CD4-positive, alpha-beta T cell treated with Interleukin-17A for 1 hour (primary cell): ENCODE results near the gene PPP1R16B.

Experiments used
- DNase-seq: peaks from one replicate; pipeline ENCODE4 v3.0.0-alpha.2; 2020

Gene PPP1R16B

DNA sequence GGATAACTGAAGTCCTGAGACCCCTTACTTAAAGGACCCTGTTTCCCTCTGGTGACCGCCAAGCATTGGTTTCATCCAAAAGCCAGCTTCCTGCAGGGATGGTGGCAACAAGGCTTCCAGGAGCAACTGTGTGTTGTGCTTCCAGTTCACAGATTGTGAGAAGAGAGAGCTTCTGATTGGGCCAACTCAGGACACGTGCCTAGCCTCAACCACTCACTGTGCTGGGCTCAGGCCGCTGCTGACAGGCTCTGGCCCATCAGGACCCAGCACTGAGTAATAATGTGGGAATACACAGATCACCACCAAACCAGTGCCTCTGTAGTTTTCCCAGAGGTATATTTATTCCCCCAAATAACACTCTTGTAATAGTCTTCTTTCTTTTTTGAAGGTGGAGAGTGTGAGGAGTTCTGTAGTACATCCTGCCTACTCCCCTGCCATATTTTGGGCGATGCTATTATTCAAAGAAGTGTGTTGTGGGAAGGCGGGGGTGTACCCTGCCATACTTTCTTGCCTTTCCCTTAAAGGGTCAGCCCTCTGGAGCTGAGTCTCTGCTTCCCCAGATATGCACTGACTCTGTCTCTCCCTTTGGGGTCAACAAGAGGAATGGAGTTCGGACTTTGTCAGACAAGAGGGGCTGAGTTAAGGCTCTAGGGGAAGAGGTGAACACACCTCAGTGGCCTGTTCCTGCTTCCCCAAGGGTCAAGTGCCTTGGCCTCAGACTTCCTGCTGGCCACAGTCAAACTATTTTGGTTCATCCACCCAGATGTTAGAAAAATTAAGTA is 23.2 kb downstream of the PPP1R16B start:
- DNase-seq: no peak

DNA sequence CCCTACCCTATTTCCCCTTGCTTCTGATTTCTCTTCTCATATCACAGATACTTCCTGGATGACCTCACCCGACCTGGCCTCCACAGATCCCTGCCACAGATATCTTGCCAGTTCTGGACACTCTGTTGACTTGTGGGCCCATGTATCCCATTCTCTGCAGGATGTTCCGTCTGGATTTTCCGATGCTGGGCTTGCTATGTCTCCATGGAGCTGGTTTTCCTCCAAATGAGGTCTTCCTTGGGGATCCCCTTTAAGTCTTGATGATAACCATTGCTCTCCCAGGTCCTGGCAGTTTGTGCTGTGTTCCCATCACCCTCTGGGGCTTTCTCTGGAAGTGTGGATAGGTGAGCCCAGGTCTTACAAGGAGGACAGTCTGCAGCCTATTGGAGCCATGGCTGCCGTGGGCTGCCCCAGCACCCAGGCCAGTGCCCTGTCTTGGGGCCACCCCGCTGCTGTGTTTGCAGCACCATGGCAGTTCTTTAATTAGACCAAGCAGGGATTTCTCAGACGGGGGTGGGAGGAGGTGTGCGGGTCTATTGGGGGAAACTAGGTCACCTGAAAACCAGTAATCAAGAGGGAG is 23.9 kb downstream of the PPP1R16B start:
- DNase-seq: no peak

GRCh38 chr20:38830356-38830755 is 24.9 kb downstream of the PPP1R16B start:
- no peak for DNase-seq

- DNase-seq: no peak
Observed at GRCh38 chr20:38831049-38831691, 25.7 kb downstream of the PPP1R16B start.

GRCh38 chr20:38831995-38832620 is 26.6 kb downstream of the PPP1R16B start:
- no peak for DNase-seq

DNA sequence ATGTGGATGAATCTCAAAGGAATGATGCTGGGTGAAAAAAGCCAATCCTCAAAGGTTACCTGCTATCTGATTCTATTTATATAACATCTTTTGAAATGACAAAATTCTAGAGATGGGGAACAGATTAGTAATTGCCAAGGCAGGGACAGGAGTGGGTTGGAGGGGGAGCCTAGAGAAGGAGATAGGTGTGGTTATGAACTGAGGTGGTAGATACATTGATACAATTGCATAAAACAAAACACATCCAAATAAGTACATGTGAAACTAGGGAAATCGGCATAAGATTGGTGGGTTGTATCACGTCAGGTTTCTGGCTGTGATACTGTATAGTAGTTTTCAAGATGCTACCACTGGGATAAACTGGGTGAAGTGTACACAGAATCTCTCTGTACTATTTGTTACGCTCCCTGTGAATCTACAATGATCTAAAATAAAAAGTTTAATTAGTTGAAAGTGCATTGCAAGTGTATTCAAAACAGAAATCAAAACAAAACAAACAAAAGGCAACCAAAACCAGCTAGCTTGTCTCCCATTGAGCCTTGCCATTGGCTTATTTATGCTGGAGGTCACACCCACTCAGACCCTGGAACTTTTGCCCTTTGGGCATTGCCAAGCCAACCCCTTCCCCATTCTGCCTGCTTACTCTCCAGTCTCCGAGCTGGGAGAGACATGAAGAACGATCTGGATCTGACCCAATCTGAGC is 27.8 kb downstream of the PPP1R16B start:
- peak; percentile 44 for DNase-seq

DNA sequence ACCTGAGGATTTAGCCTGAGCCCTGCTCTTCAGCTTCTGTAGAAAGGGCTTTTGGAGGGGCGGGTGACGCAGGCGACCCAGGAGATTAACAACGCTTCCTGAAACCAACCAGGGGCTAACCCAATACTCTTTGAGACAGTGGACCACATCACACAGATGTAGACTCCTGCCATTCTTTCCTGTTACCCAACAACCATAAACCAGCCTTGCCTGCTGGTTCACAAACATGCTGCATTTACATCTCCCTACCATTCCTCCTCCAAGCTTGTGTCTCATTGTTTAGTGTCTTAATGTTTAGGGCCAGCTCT is 28.3 kb downstream of the PPP1R16B start:
- peak; percentile 62 for DNase-seq

DNA sequence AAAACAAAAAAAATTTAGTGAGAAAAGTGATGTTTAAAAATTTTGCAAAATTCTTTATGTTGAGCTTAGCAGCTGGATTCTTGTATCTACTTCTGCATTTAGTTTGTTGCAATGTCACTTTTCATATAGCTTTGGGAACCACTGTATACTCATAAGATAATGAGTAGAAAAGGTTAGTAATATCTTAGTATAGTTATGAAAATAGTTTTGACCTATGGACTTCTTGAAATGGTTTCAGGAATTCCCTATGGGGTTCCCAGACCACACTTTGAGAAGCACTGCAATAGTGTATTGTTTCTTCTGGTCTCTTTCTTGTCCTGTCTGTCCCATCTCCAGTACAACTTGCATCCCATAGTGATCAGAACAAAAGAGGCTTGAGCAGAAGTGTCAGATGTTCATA is 29.4 kb downstream of the PPP1R16B start:
- DNase-seq: no peak

GRCh38 chr20:38835792-38836191 is 30.3 kb downstream of the PPP1R16B start:
- no peak for DNase-seq

GRCh38 chr20:38836991-38837390 is 31.5 kb downstream of the PPP1R16B start:
- DNase-seq: no peak

DNA sequence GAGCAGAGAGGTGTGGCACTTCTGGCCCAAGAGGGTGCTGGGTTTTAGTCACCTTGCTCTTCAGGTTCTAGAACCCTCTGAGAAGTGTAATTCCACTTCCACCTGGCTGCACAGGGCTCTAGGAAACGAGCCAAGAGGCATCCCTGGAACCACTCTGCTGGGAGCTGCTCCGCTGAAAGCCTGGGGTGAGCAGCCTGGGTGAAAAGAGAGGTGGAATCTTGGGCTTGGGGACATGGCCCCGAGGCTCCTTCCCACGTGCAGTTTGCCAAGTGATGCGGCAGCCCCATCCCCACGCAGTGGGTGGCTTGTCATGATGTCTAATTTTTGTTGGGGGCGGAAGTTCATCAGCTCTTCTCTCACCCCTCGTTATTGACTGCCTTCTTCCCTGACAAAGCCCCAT is 32.8 kb downstream of the PPP1R16B start:
- DNase-seq: no peak

DNA sequence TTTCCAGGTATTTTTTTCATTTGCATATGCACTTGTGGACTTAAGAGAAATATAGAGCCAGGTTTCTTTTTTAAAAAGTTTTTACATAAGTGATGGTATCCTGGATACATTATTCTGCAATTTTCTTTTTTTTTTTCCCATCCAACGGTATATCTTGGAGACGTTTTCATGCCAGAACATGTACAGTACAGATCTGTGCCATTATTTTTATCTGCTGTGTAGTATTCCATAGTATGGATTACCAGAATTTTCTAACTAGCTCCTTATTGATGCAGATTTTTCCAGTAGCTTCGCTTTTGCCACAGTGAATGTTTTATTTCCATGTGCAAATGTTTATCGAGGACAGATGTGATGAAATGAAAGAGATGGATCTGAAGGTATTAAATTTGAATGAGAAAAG is 34.1 kb downstream of the PPP1R16B start:
- DNase-seq: no peak

- peak; percentile 49 for DNase-seq
Observed at GRCh38 chr20:38840053-38840893, 34.8 kb downstream of the PPP1R16B start.

GRCh38 chr20:38840894-38841470 is 35.5 kb downstream of the PPP1R16B start:
- DNase-seq: peak; percentile 78

DNA sequence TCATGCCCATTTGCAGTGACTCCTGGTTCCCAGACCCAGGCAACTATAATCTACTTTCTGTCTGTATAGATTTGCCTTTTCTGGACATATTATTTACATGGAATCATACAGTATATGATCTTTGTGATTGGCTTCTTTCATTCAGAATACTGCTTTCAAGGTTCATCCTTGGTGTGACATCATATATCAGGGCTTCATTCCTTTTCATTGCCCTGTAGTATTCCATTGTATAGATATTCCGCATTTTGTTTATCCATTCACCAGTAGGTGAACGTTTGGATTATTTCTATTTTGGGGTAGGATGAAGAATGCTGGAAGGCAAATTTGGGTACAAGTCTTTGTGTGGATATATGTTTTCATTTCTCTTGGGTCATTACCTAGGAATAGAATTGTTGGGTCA is 36.1 kb downstream of the PPP1R16B start:
- no peak for DNase-seq

GRCh38 chr20:38842026-38842425 is 36.5 kb downstream of the PPP1R16B start:
- DNase-seq: peak; percentile 60

DNA sequence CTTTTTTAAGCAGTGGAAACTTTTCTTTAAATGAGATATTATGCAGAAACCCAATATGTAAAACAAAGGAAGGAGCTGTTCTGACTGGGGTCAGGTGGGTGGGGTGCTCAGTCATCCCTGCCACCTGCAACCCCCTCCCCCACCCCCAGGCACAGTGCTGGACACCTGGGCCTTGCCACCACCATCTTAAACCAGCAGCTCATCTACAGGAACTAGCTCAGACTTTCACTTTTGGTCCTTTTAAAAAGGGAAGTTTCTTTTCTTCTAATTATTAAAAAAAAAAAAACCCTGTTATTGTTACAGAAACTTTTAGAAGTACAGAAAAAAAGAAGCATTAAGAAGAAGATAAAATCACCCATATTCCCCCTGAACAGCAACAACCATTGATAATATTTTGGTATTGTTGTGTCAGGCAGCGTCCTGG is 37.1 kb downstream of the PPP1R16B start:
- peak; percentile 75 for DNase-seq

DNA sequence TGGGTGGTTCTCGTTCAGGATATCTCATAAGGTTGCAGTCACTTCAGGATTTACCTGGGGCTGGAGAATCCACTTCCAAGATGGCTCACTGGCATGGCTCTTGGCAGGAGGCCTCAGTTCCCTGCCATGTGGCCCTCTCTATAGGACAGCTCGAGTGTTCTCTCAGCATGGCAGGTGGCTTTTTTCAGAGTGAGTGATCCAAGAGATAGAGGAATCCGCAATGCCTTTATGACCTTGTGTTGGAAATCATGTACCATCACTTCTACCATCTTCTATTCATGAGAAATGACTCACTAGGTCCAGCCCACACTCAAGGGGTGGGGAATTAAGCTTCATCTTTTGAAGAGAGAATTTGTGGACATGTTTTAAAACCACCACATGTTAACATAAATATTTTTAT is 37.8 kb downstream of the PPP1R16B start:
- DNase-seq: peak; percentile 45

DNA sequence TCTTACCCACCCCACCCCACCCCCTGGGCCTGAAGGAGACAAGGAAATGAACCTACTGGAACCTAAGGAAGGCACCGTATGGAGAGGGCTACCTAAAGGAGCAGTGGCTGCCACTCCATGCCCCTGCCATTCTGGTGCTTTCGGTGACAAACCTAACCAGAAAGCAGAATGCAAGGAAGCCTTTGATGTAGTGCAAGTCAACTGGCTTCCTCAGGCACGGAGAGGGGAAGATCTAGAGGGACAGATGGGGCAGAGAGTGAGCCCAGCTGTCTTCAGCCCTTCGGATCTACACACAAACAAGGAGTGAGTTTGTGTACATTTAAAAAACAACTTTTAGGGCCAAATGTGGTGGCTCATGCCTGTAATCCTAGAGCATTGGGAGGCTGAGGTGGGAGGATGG is 39.5 kb downstream of the PPP1R16B start:
- DNase-seq: peak; percentile 49

- DNase-seq: no peak
Observed at GRCh38 chr20:38847840-38848239, 42.3 kb downstream of the PPP1R16B start.

- DNase-seq: no peak
Observed at GRCh38 chr20:38853759-38854158, 48.3 kb downstream of the PPP1R16B start.

GRCh38 chr20:38854654-38855066 is 49.2 kb downstream of the PPP1R16B start:
- DNase-seq: no peak
